SU-DHL-6 (cell line): ENCODE results near the gene OS9.
"Not testable (repeated sequence)": the region's sequence is repeated elsewhere in the genome, so short reads cannot be mapped to it uniquely, and the experiment has no call there.

Source experiments
- H2AFZ ChIP-seq: fragments of 200-600 bp; sonication (generic); 2 replicates; pipeline ENCODE4 v1.6.1; 2014; ENCODE audit warnings: low read depth, mild to moderate bottlenecking, moderate library complexity, mixed read lengths, antibody characterized with exemption, low read length; ENCODE audit not compliant: severe bottlenecking
- H3F3A ChIP-seq: fragments of 200-600 bp; shearing (Covaris generic); 2 replicates; pipeline ENCODE4 v1.6.0; 2016; ENCODE audit warnings: antibody characterized with exemption, mild to moderate bottlenecking; ENCODE audit not compliant: insufficient read depth
- H3K27ac ChIP-seq: fragments of 200-600 bp; sonication (generic); 2 replicates; pipeline ENCODE4 v1.5.1; 2016; ENCODE audit warnings: low read depth, mild to moderate bottlenecking, low read length, moderate library complexity, mixed read lengths
- H3K27me3 ChIP-seq: fragments of 200-600 bp; sonication (generic), shearing (Covaris generic); 2 replicates; pipeline ENCODE4 v1.6.0; 2014; ENCODE audit warnings: mild to moderate bottlenecking, low read length
- H3K36me3 ChIP-seq: fragments of 200-600 bp; sonication (generic); 2 replicates; pipeline ENCODE4 v1.6.1; 2014; ENCODE audit warnings: mild to moderate bottlenecking, low read length, mixed read lengths
- H3K4me2 ChIP-seq: fragments of 300-600, 200-600 bp; shearing (Covaris generic), sonication (generic); 2 replicates; pipeline ENCODE4 v1.6.0; 2014; ENCODE audit warnings: low read length, low read depth, mild to moderate bottlenecking; ENCODE audit not compliant: poor library complexity, severe bottlenecking
- H3K4me3 ChIP-seq: fragments of 200-600 bp; sonication (generic); 2 replicates; pipeline ENCODE4 v1.5.1; 2014; ENCODE audit warnings: antibody characterized with exemption, low read length, mild to moderate bottlenecking, mixed read lengths; ENCODE audit not compliant: insufficient read depth, poor library complexity, severe bottlenecking
- H3K79me2 ChIP-seq: fragments of 200-600 bp; sonication (generic); 2 replicates; pipeline ENCODE4 v1.6.1; 2014; ENCODE audit warnings: mild to moderate bottlenecking, low read length, moderate library complexity; ENCODE audit not compliant: insufficient read depth
- H3K9ac ChIP-seq: fragments of 200-600 bp; sonication (generic); 2 replicates; pipeline ENCODE4 v1.7.0; 2014; ENCODE audit warnings: mild to moderate bottlenecking, low read length
- H3K9me2 ChIP-seq: fragments of 200-600 bp; sonication (generic); replicated peaks from 2 replicates; pipeline ENCODE4 v1.6.1; 2014; ENCODE audit warnings: low read length; ENCODE audit not compliant: insufficient read depth
- H3K9me3 ChIP-seq: fragments of 200-600 bp; sonication (generic); 2 replicates; pipeline ENCODE4 v1.6.1; 2014; ENCODE audit warnings: low read length, mixed read lengths; ENCODE audit not compliant: insufficient read depth
- H4K20me1 ChIP-seq: fragments of 200-600 bp; sonication (generic); 2 replicates; pipeline ENCODE4 v1.6.1; 2014; ENCODE audit warnings: low read depth, mild to moderate bottlenecking, antibody characterized with exemption, low read length, moderate library complexity, mixed read lengths
- EZH2phosphoT487 ChIP-seq: fragments of 200-600 bp; sonication (generic), shearing (Covaris generic); conservative IDR thresholded peaks from 2 replicates; pipeline ENCODE4 v1.6.1; 2018; ENCODE audit warnings: mild to moderate bottlenecking, antibody characterized with exemption, low read length, moderate library complexity, mixed read lengths
- TF ChIP-seq, protein P1 (sequence below): fragments of 200-600 bp; sonication (generic); IDR thresholded peaks from one replicate; pipeline ENCODE4 v1.5.1; 2017; ENCODE audit warnings: antibody characterized with exemption, mild to moderate bottlenecking, low read length, moderate library complexity; ENCODE audit not compliant: insufficient read depth, poor library complexity, severe bottlenecking

The OS9 gene

DNA sequence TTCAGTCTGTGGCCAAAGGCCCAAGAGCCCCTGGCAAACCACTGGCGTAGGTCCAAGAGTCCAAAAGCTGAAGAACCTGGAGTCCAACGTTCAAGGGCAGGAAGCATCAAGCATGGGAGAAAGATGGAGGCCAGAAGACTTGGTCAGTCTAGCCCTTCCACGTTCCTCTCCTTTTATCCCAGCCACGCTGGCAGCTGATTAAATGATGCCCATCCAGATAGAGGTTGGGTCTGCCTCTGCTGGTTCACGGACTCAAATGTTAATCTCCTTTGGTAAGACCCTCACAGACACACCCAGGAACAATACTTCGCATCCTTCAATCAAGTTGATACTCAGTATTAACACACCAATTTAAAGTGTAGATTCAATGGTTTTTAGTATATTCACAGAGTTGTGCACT, 21.1 kb upstream of the OS9 start:
- no peak for TF ChIP-seq EZH2phosphoT487
- TF ChIP-seq, protein P1, sequence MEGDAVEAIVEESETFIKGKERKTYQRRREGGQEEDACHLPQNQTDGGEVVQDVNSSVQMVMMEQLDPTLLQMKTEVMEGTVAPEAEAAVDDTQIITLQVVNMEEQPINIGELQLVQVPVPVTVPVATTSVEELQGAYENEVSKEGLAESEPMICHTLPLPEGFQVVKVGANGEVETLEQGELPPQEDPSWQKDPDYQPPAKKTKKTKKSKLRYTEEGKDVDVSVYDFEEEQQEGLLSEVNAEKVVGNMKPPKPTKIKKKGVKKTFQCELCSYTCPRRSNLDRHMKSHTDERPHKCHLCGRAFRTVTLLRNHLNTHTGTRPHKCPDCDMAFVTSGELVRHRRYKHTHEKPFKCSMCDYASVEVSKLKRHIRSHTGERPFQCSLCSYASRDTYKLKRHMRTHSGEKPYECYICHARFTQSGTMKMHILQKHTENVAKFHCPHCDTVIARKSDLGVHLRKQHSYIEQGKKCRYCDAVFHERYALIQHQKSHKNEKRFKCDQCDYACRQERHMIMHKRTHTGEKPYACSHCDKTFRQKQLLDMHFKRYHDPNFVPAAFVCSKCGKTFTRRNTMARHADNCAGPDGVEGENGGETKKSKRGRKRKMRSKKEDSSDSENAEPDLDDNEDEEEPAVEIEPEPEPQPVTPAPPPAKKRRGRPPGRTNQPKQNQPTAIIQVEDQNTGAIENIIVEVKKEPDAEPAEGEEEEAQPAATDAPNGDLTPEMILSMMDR = no peak
- H3K27me3 ChIP-seq = no peaks in the 10 kb centered on the region

DNA sequence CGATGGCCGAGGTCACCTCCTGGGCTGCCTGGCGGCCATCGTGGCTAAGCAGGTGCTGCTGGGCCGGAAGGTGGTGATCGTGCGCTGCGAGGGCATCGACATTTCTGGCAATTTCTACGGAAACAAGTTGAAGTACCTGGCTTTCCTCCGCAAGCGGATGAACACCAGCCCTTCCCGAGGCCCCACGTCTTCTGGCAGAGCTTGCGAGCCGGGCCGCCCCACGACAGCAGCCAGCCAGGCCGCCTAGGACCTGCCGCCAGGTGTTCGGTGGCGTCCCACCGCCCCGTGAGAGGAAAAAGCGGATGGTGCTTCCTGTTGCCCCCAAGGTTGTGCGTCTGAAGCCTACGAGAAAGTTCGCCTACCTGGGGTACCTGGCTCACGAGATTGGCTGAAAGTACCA, 19.2 kb upstream of the OS9 start:
- H3K9me3 ChIP-seq = no peaks in the 10 kb centered on the region
- H2AFZ ChIP-seq = no peak overlapping the region
- no peaks in the 10 kb centered on the region for H3F3A ChIP-seq
- H3K4me3 ChIP-seq = no peak overlapping the region
- TF ChIP-seq, protein P1 = no peak
- no peak for TF ChIP-seq EZH2phosphoT487
- no peak overlapping the region for H3K27ac ChIP-seq
- no peaks in the 10 kb centered on the region for H3K9me2 ChIP-seq
- H3K36me3 ChIP-seq = no peaks in the 10 kb centered on the region
- H3K4me2 ChIP-seq = no peak overlapping the region
- H3K27me3 ChIP-seq = no peaks in the 10 kb centered on the region
- no peaks in the 10 kb centered on the region for H4K20me1 ChIP-seq
- H3K79me2 ChIP-seq = no peaks in the 10 kb centered on the region
- no peak overlapping the region for H3K9ac ChIP-seq

More for the DNA sequence above, 21.1 kb upstream of the OS9 start:
- no peak overlapping the region for H3K9ac ChIP-seq
- H3K9me3 ChIP-seq = no peaks in the 10 kb centered on the region
- no peaks in the 10 kb centered on the region for H4K20me1 ChIP-seq
- H3K36me3 ChIP-seq = no peaks in the 10 kb centered on the region
- H3K27ac ChIP-seq = no peak overlapping the region
- H3K9me2 ChIP-seq = no peaks in the 10 kb centered on the region
- H3K79me2 ChIP-seq = no peaks in the 10 kb centered on the region
- H2AFZ ChIP-seq = no peak overlapping the region
- no peaks in the 10 kb centered on the region for H3F3A ChIP-seq
- no peak overlapping the region for H3K4me2 ChIP-seq
- H3K4me3 ChIP-seq = no peak overlapping the region

DNA sequence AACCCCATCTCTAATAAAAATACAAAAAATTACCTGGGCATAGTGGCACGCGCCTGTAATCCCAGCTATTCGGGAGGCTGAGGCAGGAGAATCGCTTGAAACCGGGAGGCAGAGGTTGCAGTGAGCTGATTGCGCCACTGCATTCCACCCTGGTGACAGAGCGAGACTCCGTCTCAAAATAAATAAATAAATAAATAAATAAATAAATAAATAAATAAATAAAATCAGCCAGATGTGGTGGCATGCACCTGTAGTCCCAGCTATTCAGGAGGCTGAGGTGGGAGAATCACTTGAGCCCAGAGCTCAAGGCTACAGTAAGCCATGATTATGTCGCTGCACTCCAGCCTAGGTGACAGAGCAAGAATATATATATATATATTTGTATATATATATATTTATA, 16.0 kb upstream of the OS9 start:
- not testable (repeated sequence) for H3K9me2 ChIP-seq, H3K9me3 ChIP-seq, H2AFZ ChIP-seq, H4K20me1 ChIP-seq, H3K27me3 ChIP-seq, H3K4me2 ChIP-seq, H3K9ac ChIP-seq, H3K36me3 ChIP-seq, H3K27ac ChIP-seq, H3K4me3 ChIP-seq, H3K79me2 ChIP-seq, H3F3A ChIP-seq

DNA sequence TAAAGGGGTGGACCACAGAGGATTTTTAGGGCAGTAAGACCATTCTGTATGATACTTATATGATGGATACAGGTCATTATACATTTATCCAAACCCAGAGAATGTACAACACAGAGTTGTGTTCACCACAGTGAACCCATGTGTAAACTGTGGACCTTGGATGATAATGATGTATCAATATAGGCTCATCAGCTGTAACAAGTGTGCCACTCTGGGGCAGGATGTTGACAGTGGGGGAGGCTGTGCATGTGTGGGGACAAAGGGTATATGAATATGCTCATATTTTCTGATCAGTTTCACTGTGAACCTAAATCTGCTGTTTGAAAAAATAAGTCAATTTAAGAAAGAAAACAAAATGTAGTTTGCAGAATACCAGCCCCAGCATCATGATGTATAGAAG, 14.2 kb upstream of the OS9 start:
- Histone ChIP-seq H3K9ac (no peak overlapping the region), H3K9me2 (no peaks in the 10 kb centered on the region), H3K9me3 (peaks cover 4% of the 10 kb centered on the region; the same call in 1 of the 2 replicates), H4K20me1 (no peaks in the 10 kb centered on the region), H3K36me3 (0 out of 2 replicates have a peak, but pooled peaks cover 3% of the 10 kb centered on the region), H2AFZ (no peak overlapping the region), H3F3A (no peaks in the 10 kb centered on the region), H3K4me3 (no peak overlapping the region), H3K27ac (no peak overlapping the region), H3K27me3 (no peaks in the 10 kb centered on the region), H3K79me2 (no peaks in the 10 kb centered on the region), H3K4me2 (no peak overlapping the region)
- TF ChIP-seq, protein P1 = no peak
- no peak for TF ChIP-seq EZH2phosphoT487
